ENCODE results near the gene SLC29A2.
A peak's percentile ranks its signal among the peaks of the same experiment; 100 is the strongest.

Gene SLC29A2

GRCh38 chr11:66317723-66318599 lies 53.6 kb downstream of the SLC29A2 start:
- DNase-seq, result peak; percentile 89

- peak; percentile 82 for DNase-seq
These were observed 54.2 kb downstream of the SLC29A2 start for GRCh38 chr11:66317322-66317722.

- peak; percentile 92 for DNase-seq
These were observed 54.7 kb downstream of the SLC29A2 start, which contains the start of gene CD248 for GRCh38 chr11:66316849-66317251. TSS of gene CD248 (minus strand) at chr11:66317044. CDS start at chr11:66317027, 17 bp downstream.

GRCh38 chr11:66315921-66316811 lies 55.4 kb downstream of the SLC29A2 start:
- peak; percentile 13 for DNase-seq

GRCh38 chr11:66315498-66315885 lies 56.1 kb downstream of the SLC29A2 start:
- no peak for DNase-seq

- no peak for DNase-seq
These were observed 56.7 kb downstream of the SLC29A2 start for GRCh38 chr11:66314561-66315497.

- no peak for DNase-seq
These were observed 57.4 kb downstream of the SLC29A2 start for GRCh38 chr11:66314186-66314501.

- peak; percentile 40 for DNase-seq
These were observed 58.0 kb downstream of the SLC29A2 start for GRCh38 chr11:66313321-66314185.

GRCh38 chr11:66312549-66313320 lies 58.8 kb downstream of the SLC29A2 start:
- DNase-seq, result peak; percentile 100
